ENCODE results near the gene CYLD.

CYLD gene

GRCh38 chr16:50697881-50698767, 43.8 kb upstream of the CYLD start:
- Histone ChIP-seq H3K4me1 (peaks cover 8% of the 10 kb centered on the region), H3K4me2 (ENCODE audit: low read length) (peak overlapping the region; percentile 81), H3K27ac (peak overlapping the region; percentile 43), H3K27me3 (ENCODE audit: control insufficient read depth, insufficient read depth, low read length) (no peaks in the 10 kb centered on the region), H3K4me3 (ENCODE audit: low read depth, low read length) (peak overlapping the region; percentile 27), H3K36me3 (ENCODE audit: control insufficient read depth, insufficient read depth, low read length) (no peaks in the 10 kb centered on the region), H3K79me2 (no peaks in the 10 kb centered on the region), H2AFZ (peak overlapping the region; percentile 94), H3K9me3 (ENCODE audit: control insufficient read depth, low read length) (no peaks in the 10 kb centered on the region), H3K9ac (no peak overlapping the region)
- no peak for TF ChIP-seq CTCF (IDR thresholded peaks at IDR 0.05)

GRCh38 chr16:50699326-50700159, 42.3 kb upstream of the CYLD start:
- Histone ChIP-seq H3K4me1 (peaks cover 8% of the 10 kb centered on the region), H3K27ac (no peak overlapping the region)

GRCh38 chr16:50702725-50703124, 39.2 kb upstream of the CYLD start:
- no peaks in the 10 kb centered on the region for H3K27me3 ChIP-seq (ENCODE audit: control insufficient read depth, insufficient read depth, low read length)
- no peaks in the 10 kb centered on the region for H3K79me2 ChIP-seq
- no peak overlapping the region for H3K4me3 ChIP-seq (ENCODE audit: low read depth, low read length)
- no peak for TF ChIP-seq CTCF (IDR thresholded peaks at IDR 0.05)
- H3K27ac ChIP-seq: no peak overlapping the region
- H3K36me3 ChIP-seq (ENCODE audit: control insufficient read depth, insufficient read depth, low read length): no peaks in the 10 kb centered on the region
- H3K9ac ChIP-seq: no peak overlapping the region
- no peak overlapping the region for H2AFZ ChIP-seq
- H3K9me3 ChIP-seq (ENCODE audit: control insufficient read depth, low read length): no peaks in the 10 kb centered on the region
- H3K4me2 ChIP-seq (ENCODE audit: low read length): no peak overlapping the region
- H3K4me1 ChIP-seq: peaks cover 3% of the 10 kb centered on the region

More at GRCh38 chr16:50699326-50700159, 42.3 kb upstream of the CYLD start:
- Histone ChIP-seq H3K9ac (no peak overlapping the region), H3K4me2 (ENCODE audit: low read length) (no peak overlapping the region), H2AFZ (no peak overlapping the region), H3K4me3 (ENCODE audit: low read depth, low read length) (no peak overlapping the region), H3K27me3 (ENCODE audit: control insufficient read depth, insufficient read depth, low read length) (no peaks in the 10 kb centered on the region), H3K9me3 (ENCODE audit: control insufficient read depth, low read length) (no peaks in the 10 kb centered on the region), H3K79me2 (no peaks in the 10 kb centered on the region), H3K36me3 (ENCODE audit: control insufficient read depth, insufficient read depth, low read length) (no peaks in the 10 kb centered on the region)
- no peak for TF ChIP-seq CTCF (IDR thresholded peaks at IDR 0.05)

GRCh38 chr16:50704245-50704644, 37.6 kb upstream of the CYLD start:
- Histone ChIP-seq H3K27me3 (ENCODE audit: control insufficient read depth, insufficient read depth, low read length) (no peaks in the 10 kb centered on the region), H3K4me2 (ENCODE audit: low read length) (no peak overlapping the region), H3K4me1 (no peaks in the 10 kb centered on the region), H3K36me3 (ENCODE audit: control insufficient read depth, insufficient read depth, low read length) (no peaks in the 10 kb centered on the region), H3K4me3 (ENCODE audit: low read depth, low read length) (no peak overlapping the region), H3K27ac (no peak overlapping the region), H2AFZ (no peak overlapping the region), H3K79me2 (no peaks in the 10 kb centered on the region), H3K9ac (no peak overlapping the region), H3K9me3 (ENCODE audit: control insufficient read depth, low read length) (no peaks in the 10 kb centered on the region)
- no peak for TF ChIP-seq CTCF (IDR thresholded peaks at IDR 0.05)

Measured in parathyroid adenoma (tissue), 2 donors.